ENCODE results near the gene FCER2.

FCER2 gene

GRCh38 chr19:7739211-7739755 lies 37.4 kb upstream of the FCER2 start:
- H3K27me3 Mint-ChIP-seq: peaks cover 3% of the 10 kb centered on the region
- peaks cover 4% of the 10 kb centered on the region for H3K4me1 Mint-ChIP-seq
- no peaks in the 10 kb centered on the region for H3K36me3 Mint-ChIP-seq
- H3K9me3 Mint-ChIP-seq: no peaks in the 10 kb centered on the region
- no peak overlapping the region for H3K4me3 Mint-ChIP-seq
- no peak overlapping the region for H3K27ac Mint-ChIP-seq

DNA sequence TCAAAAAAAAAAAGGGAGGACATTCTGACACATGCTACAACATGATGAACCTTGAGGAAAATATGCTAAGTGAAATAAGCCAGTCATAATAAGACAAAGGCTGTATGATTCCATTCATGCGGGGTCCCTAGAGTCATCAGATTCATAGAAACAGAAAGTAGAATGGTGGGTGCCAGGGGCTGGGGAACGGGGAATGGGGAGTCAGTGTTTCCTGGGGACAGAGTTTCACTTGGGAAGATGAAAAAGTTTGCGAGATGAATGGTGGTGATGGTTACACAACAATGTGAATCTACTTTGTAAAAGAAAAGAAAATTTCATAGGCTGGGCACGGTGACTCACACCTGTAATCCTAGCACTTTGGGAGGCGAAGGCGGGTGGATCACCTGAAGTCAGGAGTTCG lies 36.1 kb upstream of the FCER2 start:
- H3K9me3 Mint-ChIP-seq: no peaks in the 10 kb centered on the region
- no peak overlapping the region for H3K4me3 Mint-ChIP-seq
- H3K27me3 Mint-ChIP-seq: peaks cover 3% of the 10 kb centered on the region

GRCh38 chr19:7737215-7737614 lies 35.3 kb upstream of the FCER2 start:
- Mint-ChIP-seq H3K4me1 (peaks cover 4% of the 10 kb centered on the region), H3K27ac (no peak overlapping the region), H3K27me3 (peaks cover 3% of the 10 kb centered on the region), H3K36me3 (no peaks in the 10 kb centered on the region), H3K4me3 (no peak overlapping the region), H3K9me3 (no peaks in the 10 kb centered on the region)

More for the DNA sequence above, 36.1 kb upstream of the FCER2 start:
- no peaks in the 10 kb centered on the region for H3K36me3 Mint-ChIP-seq
- H3K4me1 Mint-ChIP-seq: peaks cover 4% of the 10 kb centered on the region
- H3K27ac Mint-ChIP-seq: peak overlapping the region; percentile 37

DNA sequence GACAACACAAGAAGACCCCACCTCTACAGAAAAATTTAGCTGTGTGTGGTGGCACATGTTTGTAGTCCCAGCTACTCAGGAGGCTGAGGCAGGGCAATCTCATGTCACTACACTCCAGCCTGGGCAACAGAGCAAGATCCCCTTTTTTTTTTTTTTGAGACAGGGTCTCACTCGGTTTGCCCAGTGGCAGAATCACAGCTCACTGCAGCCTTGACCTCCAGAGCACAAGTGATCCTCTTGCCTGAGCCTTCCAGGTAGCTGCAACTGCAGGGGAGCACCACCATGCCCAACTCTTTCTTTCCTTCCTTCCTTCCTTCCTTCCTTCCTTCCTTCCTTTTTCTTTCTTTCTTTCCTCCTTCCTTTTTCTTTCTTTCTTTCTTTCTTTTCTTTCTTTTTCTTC lies 34.2 kb upstream of the FCER2 start:
- Mint-ChIP-seq H3K27me3 (peaks cover 4% of the 10 kb centered on the region), H3K4me1 (peaks cover 4% of the 10 kb centered on the region), H3K4me3 (no peak overlapping the region), H3K9me3 (no peaks in the 10 kb centered on the region), H3K27ac (peak overlapping the region; percentile 33), H3K36me3 (no peaks in the 10 kb centered on the region)

- H3K4me1 Mint-ChIP-seq: peaks cover 10% of the 10 kb centered on the region
- no peaks in the 10 kb centered on the region for H3K9me3 Mint-ChIP-seq
- H3K27me3 Mint-ChIP-seq: peaks cover 7% of the 10 kb centered on the region
- no peak overlapping the region for H3K27ac Mint-ChIP-seq
- no peaks in the 10 kb centered on the region for H3K36me3 Mint-ChIP-seq
- H3K4me3 Mint-ChIP-seq: no peak overlapping the region
These were observed 32.6 kb upstream of the FCER2 start for GRCh38 chr19:7734220-7735203.

DNA sequence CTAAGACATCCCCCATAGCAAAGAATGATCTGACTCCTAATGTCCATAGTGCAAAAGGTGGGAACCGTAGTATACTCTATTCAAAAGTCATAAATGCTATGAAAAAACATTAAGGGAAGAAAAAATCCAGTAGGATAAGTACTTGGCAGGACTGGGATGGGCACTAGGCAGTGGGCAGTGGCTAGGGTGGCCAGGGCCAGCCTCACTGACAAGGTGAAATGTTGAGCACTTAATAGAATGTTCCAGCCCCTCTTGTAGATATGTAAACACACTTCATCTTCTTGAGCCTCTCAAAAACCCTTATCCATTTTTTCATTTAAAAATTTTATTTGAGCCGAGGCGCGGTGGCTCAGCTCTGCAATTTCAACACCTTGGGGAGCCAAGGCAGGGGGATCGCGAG lies 31.4 kb upstream of the FCER2 start:
- no peak overlapping the region for H3K4me3 Mint-ChIP-seq
- H3K4me1 Mint-ChIP-seq: peaks cover 18% of the 10 kb centered on the region
- peaks cover 17% of the 10 kb centered on the region for H3K27me3 Mint-ChIP-seq
- no peaks in the 10 kb centered on the region for H3K9me3 Mint-ChIP-seq
- no peaks in the 10 kb centered on the region for H3K36me3 Mint-ChIP-seq
- no peak overlapping the region for H3K27ac Mint-ChIP-seq

- Mint-ChIP-seq H3K27me3 (peaks cover 25% of the 10 kb centered on the region), H3K4me1 (peaks cover 14% of the 10 kb centered on the region), H3K27ac (no peak within 1 kb of the TSS), H3K9me3 (no peaks in the 10 kb centered on the region), H3K4me3 (no peak within 1 kb of the TSS), H3K36me3 (no peaks in the 10 kb centered on the region)
These were observed 30.1 kb upstream of the FCER2 start, which contains the start of gene CLEC4G for GRCh38 chr19:7732045-7732444. CLEC4G (minus strand) TSS chr19:7732110; CDS start chr19:7732102, 8 bp downstream.

- Mint-ChIP-seq H3K27me3 (peaks cover 25% of the 10 kb centered on the region), H3K27ac (no peak overlapping the region), H3K4me3 (no peak overlapping the region), H3K36me3 (no peaks in the 10 kb centered on the region), H3K4me1 (peaks cover 14% of the 10 kb centered on the region), H3K9me3 (no peaks in the 10 kb centered on the region)
These were observed 29.7 kb upstream of the FCER2 start for GRCh38 chr19:7731615-7732014.

DNA sequence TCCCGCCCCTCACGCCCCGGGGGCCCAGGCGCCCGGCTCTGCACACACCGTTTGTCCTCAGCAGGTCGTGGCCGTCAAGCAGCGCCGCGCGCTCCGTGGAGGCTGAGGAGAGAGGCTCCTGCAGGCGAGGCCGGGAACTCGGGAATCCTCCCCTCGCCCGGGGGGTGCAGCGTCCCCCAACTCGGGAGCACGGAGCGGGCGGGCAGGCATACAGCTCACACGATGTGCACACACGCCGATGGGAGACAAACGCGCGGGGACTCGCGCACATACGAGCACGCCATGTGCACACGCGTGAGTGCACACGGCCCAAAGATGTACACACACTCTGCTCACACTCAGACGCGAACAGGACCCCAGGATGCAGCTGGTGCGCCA lies 29.3 kb upstream of the FCER2 start:
- H3K27ac Mint-ChIP-seq: no peak overlapping the region
- no peak overlapping the region for H3K4me3 Mint-ChIP-seq
- peaks cover 26% of the 10 kb centered on the region for H3K27me3 Mint-ChIP-seq
- peaks cover 14% of the 10 kb centered on the region for H3K4me1 Mint-ChIP-seq
- H3K9me3 Mint-ChIP-seq: no peaks in the 10 kb centered on the region
- H3K36me3 Mint-ChIP-seq: no peaks in the 10 kb centered on the region

DNA sequence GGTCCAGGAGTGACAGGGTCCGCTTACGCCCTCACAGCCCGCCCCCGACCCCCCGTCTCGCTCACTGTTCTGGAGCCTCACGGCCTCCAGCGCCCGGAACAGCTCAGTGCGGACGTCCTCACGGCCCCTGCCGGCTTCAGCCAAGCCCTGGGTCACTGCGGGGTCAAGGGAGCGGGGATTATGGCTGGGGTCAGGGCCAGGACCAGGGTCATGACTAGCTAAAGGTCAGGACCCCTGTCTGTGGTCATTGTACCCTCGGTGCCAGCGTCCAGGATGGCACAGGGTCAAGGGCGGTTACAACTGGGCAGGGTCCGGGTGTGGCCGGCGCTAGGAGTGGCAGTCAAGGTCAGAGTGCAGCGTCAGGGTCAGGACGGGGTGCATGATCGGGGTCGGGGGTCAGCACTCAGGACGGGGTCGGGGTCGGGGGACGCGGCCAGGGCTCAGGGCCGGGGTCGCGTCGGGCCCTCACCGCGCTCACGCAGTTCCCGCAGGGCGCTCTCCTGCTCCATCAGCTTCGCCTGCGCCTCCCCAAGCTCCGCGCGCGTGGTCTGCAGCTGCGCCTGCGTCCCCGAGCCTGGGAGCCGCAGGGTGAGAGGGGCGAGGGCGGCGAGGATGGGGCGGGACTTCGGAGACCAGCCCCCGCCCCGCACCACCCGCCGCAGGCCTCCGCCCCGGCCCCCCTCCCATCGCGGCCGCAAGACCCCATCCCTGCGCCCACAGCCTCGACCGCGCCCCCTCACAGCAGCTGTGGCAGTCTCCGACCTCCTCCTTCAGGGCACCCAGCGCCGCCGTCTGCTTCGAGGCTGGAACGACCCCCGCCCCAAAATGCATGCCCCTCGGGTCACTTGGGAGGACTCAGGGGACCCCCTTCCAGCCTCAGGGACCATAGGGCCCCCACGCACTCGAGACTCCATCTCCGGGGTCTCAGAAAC lies 28.6 kb upstream of the FCER2 start:
- H3K27ac Mint-ChIP-seq: no peak overlapping the region
- no peaks in the 10 kb centered on the region for H3K9me3 Mint-ChIP-seq
- no peaks in the 10 kb centered on the region for H3K36me3 Mint-ChIP-seq
- peaks cover 14% of the 10 kb centered on the region for H3K4me1 Mint-ChIP-seq
- H3K27me3 Mint-ChIP-seq: peaks cover 26% of the 10 kb centered on the region
- no peak overlapping the region for H3K4me3 Mint-ChIP-seq

GRCh38 chr19:7729831-7730285 lies 27.9 kb upstream of the FCER2 start:
- H3K27me3 Mint-ChIP-seq: peaks cover 26% of the 10 kb centered on the region
- H3K27ac Mint-ChIP-seq: no peak overlapping the region
- H3K4me3 Mint-ChIP-seq: peak overlapping the region; percentile 66
- H3K36me3 Mint-ChIP-seq: no peaks in the 10 kb centered on the region
- H3K4me1 Mint-ChIP-seq: peaks cover 14% of the 10 kb centered on the region
- H3K9me3 Mint-ChIP-seq: no peaks in the 10 kb centered on the region

DNA sequence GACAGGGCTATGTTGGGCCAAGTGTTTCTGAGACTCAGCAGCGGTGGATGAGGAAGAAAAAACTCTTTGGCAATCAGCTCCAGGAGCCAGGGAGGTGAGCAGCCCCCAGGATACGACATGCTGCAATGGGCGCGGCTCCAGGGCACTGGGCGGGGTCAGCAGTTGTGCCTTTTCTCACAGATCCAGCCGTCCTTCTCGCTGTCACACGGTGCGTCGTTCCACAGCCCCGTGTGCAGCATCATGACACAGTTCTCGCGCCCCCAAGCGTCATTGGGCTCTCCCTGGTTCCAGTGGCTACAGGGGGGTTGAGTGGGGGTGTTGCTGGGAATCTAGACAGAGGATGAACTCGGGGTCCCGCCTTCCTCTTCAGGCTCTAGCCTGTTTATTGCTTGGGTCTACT lies 27.3 kb upstream of the FCER2 start:
- no peak overlapping the region for H3K4me3 Mint-ChIP-seq
- no peak overlapping the region for H3K27ac Mint-ChIP-seq
- H3K36me3 Mint-ChIP-seq: no peaks in the 10 kb centered on the region
- peaks cover 26% of the 10 kb centered on the region for H3K27me3 Mint-ChIP-seq
- H3K4me1 Mint-ChIP-seq: peaks cover 14% of the 10 kb centered on the region
- no peaks in the 10 kb centered on the region for H3K9me3 Mint-ChIP-seq

DNA sequence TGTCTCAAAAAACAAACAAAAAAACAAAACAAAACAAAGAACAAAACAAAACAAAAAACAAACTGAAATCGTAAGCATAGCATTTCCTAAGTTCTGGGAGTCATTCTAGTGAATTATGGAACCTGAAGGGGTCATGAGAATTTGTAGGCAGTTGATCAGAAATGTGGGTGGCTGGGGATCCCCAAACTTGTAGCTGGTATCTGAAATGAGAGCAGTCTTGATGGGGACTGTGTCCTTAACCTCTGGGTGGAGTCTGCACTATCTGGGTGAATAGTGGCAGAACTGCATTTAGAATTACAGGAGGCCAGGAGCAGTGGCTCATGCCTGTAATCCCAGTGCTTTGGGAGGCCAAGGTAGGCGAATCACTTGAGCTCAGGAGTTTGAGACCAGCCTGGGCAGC lies 23.9 kb upstream of the FCER2 start:
- Mint-ChIP-seq H3K27me3 (peaks cover 24% of the 10 kb centered on the region), H3K27ac (no peak overlapping the region), H3K4me1 (peaks cover 14% of the 10 kb centered on the region), H3K4me3 (no peak overlapping the region), H3K36me3 (no peaks in the 10 kb centered on the region), H3K9me3 (no peaks in the 10 kb centered on the region)

DNA sequence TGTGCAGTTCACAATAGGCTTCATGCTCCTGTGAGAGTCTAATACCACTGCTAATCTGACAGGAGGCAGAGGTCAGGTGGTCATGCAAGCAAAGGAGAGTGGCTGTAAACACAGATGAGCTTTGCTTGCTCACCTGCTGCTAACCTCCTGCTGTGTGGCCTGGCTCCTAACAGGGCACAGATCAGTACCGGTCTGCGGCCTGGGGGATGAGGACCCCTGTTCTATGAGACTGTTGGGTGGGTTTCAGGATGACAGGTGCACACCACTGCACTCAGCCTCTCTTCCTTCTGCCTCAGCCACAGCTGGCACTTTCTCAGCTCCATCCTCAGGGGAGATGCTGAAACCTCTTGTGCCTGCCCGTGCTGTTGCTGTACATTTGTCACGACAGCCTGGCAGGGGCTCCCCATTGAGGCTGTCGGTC lies 20.3 kb upstream of the FCER2 start:
- no peaks in the 10 kb centered on the region for H3K9me3 Mint-ChIP-seq
- peaks cover 8% of the 10 kb centered on the region for H3K4me1 Mint-ChIP-seq
- no peak overlapping the region for H3K27ac Mint-ChIP-seq
- H3K36me3 Mint-ChIP-seq: no peaks in the 10 kb centered on the region
- peaks cover 1% of the 10 kb centered on the region for H3K27me3 Mint-ChIP-seq
- H3K4me3 Mint-ChIP-seq: no peak overlapping the region

DNA sequence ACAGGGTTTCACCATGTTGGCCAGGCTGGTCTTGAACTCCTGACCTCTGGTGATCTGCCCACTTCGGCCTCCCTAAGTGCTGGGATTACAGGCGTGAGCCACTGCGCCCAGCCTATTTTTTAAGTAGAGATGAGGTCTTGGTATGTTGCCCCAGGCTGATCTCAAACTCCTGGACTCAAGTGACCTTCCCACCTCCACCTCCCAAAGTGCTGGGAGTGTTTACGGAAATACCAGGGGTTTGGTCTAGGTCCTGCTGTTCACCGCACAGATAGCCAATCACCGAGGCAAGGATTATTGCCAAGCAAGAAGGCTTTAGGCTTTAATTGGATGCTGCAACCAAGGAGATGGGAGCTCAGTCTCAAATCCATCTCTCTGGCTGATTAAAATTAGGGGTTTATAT lies 18.4 kb upstream of the FCER2 start:
- Mint-ChIP-seq H3K27me3 (no peaks in the 10 kb centered on the region), H3K4me1 (peaks cover 8% of the 10 kb centered on the region), H3K36me3 (no peaks in the 10 kb centered on the region), H3K4me3 (no peak overlapping the region), H3K9me3 (no peaks in the 10 kb centered on the region), H3K27ac (no peak overlapping the region)
